ENCODE data around the gene KCNG1.

Gene KCNG1

DNA sequence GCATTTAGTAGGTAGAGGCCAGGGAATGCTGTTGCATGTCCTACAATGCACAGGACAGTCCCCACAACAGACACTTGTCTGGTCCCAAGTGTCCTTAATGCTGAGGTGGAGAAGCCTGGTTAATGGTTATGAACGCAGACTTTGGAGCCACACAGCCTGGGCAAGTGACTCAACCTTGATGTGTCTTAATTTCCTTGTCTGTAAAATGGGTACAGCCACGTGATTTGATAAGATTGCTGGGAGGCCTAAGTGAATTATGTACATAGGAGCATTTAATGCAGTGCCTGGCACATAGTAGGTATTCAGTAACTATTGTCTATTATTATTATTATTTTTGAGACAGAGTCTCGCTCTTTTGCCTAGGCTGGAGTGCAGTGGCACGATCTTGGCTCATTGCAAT is 11.4 kb downstream of the KCNG1 start:
- no peak for DNase-seq

- DNase-seq = no peak
Observed at GRCh38 chr20:51010932-51011331, 12.0 kb downstream of the KCNG1 start.

DNA sequence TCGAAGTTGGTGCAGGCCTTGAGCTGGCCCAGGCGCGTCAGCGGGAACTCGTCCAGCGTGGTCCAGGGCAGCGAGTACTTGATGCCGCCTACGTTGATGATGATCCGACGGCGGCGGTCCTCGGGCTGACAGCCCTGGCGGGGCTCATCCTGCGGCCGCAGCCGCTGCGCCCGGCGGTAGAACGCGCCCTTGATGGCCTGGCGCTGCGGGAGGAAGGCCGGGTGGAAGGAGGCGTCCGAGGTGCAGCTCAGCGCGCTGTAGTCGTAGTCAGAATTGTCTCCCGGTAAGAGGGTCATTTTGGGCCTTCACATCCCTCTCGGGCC is 12.9 kb downstream of the KCNG1 start:
- no peak for DNase-seq

GRCh38 chr20:51009303-51010042 is 13.4 kb downstream of the KCNG1 start:
- DNase-seq = no peak

DNA sequence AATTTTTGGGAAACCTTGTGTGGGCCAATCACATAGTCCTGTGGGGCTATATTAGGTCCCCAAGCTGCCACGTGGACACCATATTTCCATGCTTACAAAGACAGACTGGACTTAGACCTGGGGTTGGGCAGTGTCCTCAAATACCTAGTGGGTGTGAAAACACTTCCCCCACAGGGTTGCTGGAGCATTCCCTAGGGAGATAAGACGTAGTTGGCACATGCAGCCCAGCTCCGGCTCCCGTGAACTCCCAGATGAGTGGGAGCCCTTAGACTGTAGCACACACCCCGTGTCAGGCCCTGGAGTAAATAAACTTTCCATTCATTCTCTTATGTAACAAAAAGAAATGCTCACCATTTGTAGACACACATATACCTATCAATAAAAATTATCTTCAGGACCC is 14.2 kb downstream of the KCNG1 start:
- no peak for DNase-seq

GRCh38 chr20:51005214-51005613 is 17.7 kb downstream of the KCNG1 start:
- DNase-seq = no peak

DNA sequence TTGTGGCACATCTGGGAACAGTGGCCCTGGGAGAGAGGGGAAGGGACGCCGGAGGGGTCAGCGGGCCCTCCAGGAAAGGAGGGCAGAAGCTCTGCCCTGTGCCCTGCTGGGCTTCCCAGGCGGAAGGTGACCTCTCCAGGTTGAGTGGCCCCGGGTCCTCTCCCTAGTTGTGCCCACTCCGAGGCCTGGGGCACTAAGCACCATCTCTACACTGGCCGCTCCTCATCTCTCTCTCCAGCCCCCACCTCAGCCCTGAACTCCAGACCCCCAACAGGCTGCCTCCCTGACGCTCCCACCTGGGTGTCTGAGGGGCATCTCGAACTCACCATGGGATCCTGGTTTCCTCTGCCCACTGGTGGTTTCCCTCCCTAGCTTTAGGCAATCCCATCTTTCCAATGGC is 18.1 kb downstream of the KCNG1 start:
- no peak for DNase-seq

DNA sequence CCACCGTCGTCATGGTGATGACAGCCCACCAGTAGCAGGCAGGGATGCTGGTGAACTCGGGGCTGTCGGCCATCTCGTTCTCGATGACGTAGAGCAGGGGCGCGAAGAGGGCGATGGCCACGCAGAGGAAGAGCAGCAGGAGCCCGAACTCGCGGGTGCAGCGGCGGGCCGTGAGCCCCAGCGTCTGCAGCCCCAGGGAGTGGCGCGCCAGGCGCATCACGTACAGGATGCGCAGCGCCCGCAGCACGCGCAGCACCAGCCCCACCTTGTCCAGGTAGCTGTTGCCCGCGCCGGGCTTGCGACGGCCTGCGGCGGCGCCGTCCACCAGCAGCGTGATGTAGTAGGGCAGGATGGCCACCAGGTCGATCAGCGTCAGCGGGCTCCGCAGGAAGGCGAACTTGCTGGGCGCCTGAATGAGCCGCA is 18.6 kb downstream of the KCNG1 start:
- DNase-seq = no peak

GRCh38 chr20:51003753-51004152 is 19.2 kb downstream of the KCNG1 start:
- no peak for DNase-seq

DNA sequence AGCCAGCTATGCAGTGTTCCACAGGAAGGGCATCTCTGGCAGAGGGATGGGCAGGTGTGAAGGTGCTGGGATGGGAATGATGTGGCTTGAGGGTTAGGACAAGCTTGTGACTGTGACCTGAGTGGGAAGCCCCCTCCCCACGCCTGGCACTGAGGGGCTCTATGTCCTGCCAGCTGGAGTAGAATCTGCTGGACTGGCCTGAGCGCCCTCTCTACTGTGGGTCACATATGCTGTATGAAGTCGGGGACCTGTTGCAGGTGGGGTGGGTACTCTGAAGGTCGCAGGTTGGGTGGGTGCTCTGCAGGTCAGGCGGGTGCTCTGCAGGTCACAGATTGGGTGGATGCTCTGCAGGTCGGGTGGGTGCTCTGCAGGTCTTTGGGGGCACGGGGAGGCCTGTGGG is 20.3 kb downstream of the KCNG1 start:
- no peak for DNase-seq

- DNase-seq = no peak
Observed at GRCh38 chr20:51001430-51002265, 21.3 kb downstream of the KCNG1 start.

DNA sequence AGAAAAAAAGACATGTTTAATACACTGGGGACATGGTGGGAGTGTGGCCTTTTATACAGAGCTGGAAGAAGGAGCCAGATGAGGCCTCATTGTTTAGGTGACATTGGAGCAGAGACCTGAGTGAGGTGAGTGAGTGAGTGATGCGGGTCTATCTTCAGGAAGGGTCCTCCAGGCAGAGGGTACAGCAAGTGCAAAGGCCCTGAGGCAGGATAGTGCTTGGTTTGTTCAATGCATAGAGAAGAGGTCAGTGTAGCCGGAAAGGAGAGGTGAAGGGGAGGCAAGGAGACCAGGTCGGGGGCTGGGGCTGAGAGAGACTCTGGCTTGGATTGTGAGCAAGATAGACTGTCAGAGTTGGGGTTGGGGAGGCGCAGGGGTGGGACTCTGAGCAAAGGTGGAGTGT is 23.6 kb downstream of the KCNG1 start:
- no peak for DNase-seq

DNA sequence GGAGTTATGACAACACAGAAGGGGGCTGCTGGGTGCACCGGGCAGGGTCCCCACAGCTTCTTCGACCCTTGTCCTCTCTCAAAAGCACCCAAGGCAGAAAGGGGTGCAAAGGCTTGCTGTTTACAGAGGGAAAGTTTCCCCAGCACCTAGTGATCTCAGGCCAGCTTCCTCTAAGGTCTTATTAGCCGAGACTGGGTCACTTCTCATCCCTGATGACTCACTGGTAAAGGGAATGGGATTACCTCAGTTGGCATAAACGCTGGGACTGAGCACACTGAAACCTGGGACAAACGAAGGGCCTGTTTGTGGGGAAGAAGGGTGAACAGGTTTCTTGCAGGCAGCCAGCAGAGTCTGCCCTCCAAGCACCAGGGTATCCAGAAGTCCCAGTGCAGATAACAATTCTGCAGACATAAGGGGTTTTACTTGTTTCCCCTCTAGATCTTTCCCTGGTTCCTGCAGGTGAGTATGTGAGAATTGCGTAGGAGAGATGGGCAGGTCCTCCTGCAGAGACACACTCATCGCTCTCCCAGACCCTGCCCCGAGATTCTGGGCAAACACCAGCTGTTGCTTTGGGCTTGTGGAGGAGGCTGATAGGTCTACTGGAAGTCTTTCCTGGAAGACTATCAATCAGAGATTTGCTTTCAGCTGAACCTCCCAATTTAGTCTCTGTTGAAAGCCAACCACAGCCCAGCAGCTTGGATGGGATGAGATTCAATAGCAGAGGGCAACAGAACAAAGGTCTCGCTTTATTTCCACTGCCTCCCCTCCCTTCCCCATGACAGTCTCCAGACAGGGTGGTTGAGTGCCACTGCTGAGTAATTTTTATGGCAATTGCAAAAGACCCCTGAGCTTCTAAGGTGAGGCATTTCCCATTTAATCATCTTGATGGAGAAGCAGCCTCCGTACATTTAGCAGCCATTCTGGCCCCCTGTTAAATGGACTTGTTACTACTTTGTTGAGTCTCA is 25.7 kb downstream of the KCNG1 start:
- no peak for DNase-seq

DNA sequence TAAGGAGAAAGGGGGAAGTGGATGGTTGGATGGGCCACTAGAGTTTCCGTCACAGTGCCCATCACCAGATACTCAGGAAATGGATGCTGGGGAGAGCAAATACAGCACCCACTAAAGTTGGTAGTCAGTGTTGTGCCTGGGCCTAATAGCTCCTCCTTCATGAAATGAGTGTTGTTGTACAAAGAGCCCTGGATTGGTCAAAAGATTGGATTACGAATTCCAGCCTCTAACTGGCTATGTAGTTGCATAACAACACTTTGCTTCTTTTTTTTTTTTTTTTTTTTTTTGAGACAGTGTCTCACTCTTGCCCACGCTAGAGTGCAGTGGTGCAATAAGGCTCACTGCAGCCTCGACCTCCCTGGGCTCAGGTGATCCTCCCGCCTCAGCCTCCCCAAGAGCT is 27.4 kb downstream of the KCNG1 start:
- no peak for DNase-seq

DNA sequence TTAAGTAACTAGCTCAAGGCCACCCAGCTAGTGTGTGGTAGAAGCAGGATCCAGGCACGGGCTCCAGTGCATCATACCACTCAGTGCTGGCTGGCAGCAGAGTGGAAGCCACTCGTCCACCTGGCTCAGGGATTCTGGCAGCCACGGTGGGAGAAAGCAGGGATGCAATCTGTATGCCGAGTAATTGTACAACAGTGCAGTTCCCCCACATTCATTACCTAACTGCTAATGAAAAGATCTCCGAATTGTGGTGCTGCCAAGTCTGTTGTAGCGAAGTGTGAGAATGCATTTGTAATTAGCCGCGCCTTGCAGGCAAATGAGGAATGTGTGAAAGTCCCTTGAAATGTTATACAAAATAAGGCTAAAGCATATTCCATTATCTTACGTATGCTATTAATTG is 29.0 kb downstream of the KCNG1 start:
- DNase-seq = no peak

DNA sequence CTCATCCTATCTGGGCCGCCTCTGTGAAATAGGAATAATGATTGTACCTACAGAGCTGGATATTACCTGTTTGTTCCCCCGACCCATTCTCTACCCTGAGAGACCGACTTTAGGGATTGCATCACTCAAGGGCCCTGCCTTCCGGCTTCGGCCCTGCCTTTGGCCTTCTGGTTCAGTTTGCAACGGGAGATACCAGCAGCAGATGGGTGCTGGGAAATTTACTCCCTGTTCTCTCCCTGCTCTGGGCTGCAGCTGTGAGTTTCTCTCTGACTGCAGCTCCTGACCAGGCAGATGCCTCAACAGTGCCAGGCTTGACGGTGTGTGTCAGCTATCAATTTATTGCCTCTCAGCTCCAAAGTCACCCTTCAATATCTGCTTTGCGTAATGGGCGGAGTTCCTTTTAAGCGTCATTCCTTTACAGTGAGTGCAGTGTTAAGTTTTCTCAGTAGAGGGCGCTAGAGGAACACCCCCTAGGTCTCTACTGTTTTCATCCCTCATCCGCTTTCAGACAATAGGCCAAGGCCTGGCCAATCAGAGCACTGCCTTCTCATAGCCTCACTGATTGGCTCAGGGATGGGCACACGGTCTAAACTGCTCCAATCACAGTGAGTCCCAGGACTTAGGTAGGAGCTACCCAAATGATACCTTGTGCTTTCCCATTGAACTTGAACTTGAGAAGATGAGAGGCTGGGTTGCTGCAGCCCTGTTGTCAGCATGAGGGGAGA is 30.0 kb downstream of the KCNG1 start:
- DNase-seq = peak; percentile 45

DNA sequence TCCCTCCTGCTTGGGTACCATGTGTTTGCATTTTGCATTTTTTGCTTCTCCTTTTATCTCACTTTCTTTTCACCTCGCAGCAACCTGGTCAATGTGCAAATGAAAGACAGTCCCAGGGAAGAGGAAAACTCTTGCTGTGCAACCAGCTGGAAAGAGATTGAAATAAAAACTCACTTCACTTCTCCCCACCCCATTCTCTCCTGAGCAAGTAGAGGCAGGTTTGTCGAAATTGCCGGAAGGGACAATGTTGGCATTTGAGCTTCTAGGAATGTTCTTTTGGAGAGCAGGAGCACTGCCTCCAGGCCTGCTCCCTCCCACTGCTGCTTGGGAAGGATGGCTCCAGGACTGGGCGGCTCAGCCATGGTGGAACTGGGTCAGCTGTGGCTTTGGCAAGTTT is 30.6 kb downstream of the KCNG1 start:
- no peak for DNase-seq

- DNase-seq = no peak
Observed at GRCh38 chr20:50991076-50991475, 31.8 kb downstream of the KCNG1 start.

- DNase-seq = peak; percentile 79
Observed at GRCh38 chr20:50987493-50988210, 35.3 kb downstream of the KCNG1 start.

GRCh38 chr20:50983321-50983720 is 39.6 kb downstream of the KCNG1 start:
- no peak for DNase-seq

DNA sequence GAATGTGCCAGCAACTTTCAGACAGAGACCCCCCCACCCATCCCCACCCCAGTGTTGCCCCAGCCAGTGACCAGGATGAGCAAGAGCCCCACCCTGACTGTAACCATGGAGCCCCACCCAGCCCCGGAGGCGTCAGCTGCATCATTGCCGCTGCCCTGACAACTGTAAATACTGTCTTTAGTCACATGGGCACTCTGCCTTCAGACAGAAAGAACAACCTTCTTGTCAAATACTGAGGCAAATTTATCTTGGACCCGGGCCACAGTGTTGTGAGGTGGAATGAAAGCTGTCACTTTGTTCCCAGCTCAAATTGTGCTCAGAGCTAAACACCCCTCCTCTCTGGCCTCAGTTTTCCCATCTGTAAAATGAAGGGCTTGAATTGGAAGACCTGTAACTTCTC is 40.5 kb downstream of the KCNG1 start:
- peak; percentile 29 for DNase-seq

GRCh38 chr20:50981714-50982048 is 41.2 kb downstream of the KCNG1 start:
- DNase-seq = no peak
